ENCODE data around the gene PLCB3. TPM values are rescaled to one million over a fixed set of nuclear protein-coding genes. Genes with fewer than 3 reads are reported as not detected.

Gene PLCB3
- polyA plus RNA-seq, 1 experiment: 30.2 TPM

DNA sequence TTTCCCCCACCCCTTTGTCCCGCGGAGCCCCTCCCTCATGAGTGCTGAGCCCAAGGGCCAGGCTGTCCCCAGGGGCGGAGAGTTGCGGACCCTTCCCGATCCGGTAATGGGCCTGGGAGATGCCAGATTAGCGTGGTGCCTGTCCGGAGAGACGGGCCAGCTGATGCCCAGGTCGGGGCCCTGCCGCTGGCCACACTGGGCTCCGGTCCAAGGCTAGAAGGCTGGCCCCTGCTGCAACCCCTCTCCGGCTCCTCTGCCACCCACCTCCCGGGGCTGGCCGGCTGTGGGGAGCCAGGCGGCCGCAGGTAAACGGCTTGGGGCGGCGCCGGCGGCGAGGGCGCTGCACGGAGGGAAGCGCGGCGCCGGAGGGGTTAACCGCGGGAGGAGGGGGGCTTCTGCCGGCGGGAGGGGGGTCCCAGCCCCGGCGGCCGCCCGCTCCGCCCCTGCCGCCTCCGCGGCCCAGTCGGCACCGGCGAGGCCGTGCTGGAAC is 40.0 kb downstream of the PLCB3 start, which contains the start of gene KCNK4:
Gene KCNK4 (plus strand): TSS at position 41 of the 490 bp plus-strand sequence. CDS start 1,717 bp downstream, outside the sequence.
- Histone ChIP-seq H3K4me3 (ENCODE audit: low read depth, low read length) (peak within 1 kb of the TSS; percentile 20), H3K36me3 (ENCODE audit: control insufficient read depth, insufficient read depth, low read length) (no peaks in the 10 kb centered on the region), H3K27me3 (ENCODE audit: control insufficient read depth, insufficient read depth, low read length) (peaks cover 30% of the 10 kb centered on the region)
- DNase-seq (ENCODE audit: low read depth): no peak
- CTCF ChIA-PET: interaction anchor here (9.2 kb wide), 1 partner anchor 11 kb away, joined by 88 read pairs; the partner anchor contains the start of gene CATSPERZ
- POLR2A ChIA-PET: no interaction called here
- TF ChIP-seq, protein P1, sequence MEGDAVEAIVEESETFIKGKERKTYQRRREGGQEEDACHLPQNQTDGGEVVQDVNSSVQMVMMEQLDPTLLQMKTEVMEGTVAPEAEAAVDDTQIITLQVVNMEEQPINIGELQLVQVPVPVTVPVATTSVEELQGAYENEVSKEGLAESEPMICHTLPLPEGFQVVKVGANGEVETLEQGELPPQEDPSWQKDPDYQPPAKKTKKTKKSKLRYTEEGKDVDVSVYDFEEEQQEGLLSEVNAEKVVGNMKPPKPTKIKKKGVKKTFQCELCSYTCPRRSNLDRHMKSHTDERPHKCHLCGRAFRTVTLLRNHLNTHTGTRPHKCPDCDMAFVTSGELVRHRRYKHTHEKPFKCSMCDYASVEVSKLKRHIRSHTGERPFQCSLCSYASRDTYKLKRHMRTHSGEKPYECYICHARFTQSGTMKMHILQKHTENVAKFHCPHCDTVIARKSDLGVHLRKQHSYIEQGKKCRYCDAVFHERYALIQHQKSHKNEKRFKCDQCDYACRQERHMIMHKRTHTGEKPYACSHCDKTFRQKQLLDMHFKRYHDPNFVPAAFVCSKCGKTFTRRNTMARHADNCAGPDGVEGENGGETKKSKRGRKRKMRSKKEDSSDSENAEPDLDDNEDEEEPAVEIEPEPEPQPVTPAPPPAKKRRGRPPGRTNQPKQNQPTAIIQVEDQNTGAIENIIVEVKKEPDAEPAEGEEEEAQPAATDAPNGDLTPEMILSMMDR (IDR thresholded peaks at IDR 0.05; ENCODE audit: insufficient read depth, low read depth, low read length): no peak

DNA sequence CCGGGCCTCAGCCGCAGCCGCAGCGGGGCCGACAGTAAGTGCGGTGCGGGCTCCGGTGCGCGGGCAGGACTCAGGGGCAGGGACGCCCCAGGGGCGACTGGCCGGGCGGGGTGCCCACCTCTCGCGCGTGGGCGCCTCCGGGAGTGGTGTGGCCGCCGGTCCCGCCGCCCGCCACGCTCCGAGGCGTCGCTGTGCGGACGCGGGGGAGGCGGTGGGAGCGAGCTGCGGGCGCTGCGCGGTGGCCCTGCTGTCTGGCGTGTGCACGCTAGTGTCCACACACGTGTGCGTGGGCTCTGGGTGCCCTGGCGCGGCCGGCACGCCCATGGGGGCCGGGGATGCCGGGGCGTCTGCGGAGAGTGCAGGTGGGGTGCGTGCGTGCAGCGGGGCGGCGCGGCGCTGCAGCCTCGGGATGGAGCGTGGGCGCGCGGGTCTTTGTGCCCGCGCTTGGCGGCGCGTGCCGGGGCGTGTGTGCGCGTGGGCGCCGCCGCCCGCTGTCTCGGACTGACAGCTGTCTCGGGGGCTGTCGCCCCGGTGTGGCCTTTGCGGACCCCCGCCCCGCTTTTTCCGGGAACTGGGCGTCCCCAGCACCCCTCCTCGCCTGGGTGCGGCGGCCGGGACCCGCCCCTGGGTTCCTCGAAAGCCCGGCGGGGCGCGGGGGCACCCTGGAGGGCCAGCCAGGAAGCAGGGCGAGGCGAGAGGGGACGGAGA is 40.6 kb downstream of the PLCB3 start:
- peaks cover 36% of the 10 kb centered on the region for H3K27me3 ChIP-seq (ENCODE audit: control insufficient read depth, insufficient read depth, low read length)
- H3K36me3 ChIP-seq (ENCODE audit: control insufficient read depth, insufficient read depth, low read length): no peaks in the 10 kb centered on the region
- ChIA-PET CTCF (interaction anchor here (1.1 to 9.2 kb wide), 3 partner anchors 9 to 13 kb away, joined by 5 to 88 read pairs (median 11); partner anchors contain the start of gene CATSPERZ), POLR2A (no interaction called here)
- peak overlapping the region; percentile 20 for H3K4me3 ChIP-seq (ENCODE audit: low read depth, low read length)
- TF ChIP-seq, protein P1 (IDR thresholded peaks at IDR 0.05; ENCODE audit: insufficient read depth, low read depth, low read length): no peak
- no peak for DNase-seq (ENCODE audit: low read depth)

DNA sequence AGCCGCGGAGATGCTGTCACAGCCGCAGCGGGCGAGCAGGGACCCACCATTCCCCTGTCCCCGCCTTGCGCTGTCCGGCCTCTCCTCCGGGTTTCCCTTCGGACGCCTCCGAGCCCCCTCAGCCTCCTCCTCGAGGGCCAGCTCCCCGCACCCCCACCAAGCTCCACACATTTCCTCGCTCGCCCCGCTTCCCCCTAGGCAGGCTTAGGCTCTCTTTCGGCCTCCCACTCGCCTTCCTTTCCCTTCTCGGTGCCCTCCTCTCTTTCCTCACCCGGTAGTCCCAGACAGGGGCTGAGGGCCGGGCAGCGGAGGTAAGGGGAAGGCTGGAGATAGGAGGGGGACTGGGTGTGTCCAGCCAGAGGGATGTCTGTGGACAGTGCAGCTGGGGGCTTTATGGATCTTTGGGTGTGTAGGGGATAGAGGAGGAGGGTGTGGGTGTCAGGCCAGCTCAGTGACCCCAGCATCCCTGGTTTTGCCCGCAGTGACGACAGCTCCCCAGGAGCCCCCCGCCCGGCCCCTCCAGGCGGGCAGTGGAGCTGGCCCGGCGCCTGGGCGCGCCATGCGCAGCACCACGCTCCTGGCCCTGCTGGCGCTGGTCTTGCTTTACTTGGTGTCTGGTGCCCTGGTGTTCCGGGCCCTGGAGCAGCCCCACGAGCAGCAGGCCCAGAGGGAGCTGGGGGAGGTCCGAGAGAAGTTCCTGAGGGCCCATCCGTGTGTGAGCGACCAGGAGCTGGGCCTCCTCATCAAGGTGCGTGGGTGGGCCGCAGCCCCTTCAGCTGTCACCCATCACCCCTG is 41.3 kb downstream of the PLCB3 start:
- peaks cover 42% of the 10 kb centered on the region for H3K27me3 ChIP-seq (ENCODE audit: control insufficient read depth, insufficient read depth, low read length)
- CTCF ChIA-PET: interaction anchor here (1.1 to 1.5 kb wide), 2 partner anchors 8 to 12 kb away, joined by 5 to 11 read pairs; no protein-coding TSS in a partner anchor

DNA sequence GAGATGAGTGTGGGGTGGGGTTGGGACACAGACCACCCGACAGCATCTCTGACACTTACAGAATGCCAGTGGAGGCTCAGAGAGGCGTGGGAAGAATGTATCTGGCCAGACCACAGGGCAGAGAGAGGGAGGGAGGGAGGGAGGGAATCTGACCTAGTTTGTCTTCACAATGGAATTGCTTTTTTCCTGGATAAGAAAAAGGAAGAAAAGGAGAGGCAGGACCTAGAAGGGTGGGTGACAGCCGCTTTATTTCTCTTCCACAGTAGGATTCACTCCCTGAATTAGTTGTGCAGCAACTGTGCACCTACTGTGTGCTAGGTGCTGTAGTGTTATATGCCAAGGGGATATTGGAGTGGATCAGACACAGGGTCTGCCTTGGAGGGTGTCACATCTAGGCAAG is 43.4 kb downstream of the PLCB3 start:
- POLR2A ChIA-PET: no interaction called here
- Histone ChIP-seq H3K36me3 (ENCODE audit: control insufficient read depth, insufficient read depth, low read length) (no peaks in the 10 kb centered on the region), H3K4me3 (ENCODE audit: low read depth, low read length) (no peak overlapping the region), H3K27me3 (ENCODE audit: control insufficient read depth, insufficient read depth, low read length) (peaks cover 51% of the 10 kb centered on the region)
- CTCF ChIA-PET: interaction anchor here (0.7 kb wide), 2 partner anchors 91 to 425 kb away, joined by 4 read pairs; no protein-coding TSS in a partner anchor
- no peak for DNase-seq (ENCODE audit: low read depth)
- TF ChIP-seq, protein P1 (IDR thresholded peaks at IDR 0.05; ENCODE audit: insufficient read depth, low read depth, low read length): no peak

More for the DNA sequence above, 41.3 kb downstream of the PLCB3 start:
- DNase-seq (ENCODE audit: low read depth): no peak
- H3K36me3 ChIP-seq (ENCODE audit: control insufficient read depth, insufficient read depth, low read length): no peaks in the 10 kb centered on the region
- peak overlapping the region; percentile 20; the same call in 1 of the 2 replicates for H3K4me3 ChIP-seq (ENCODE audit: low read depth, low read length)
- TF ChIP-seq, protein P1 (IDR thresholded peaks at IDR 0.05; ENCODE audit: insufficient read depth, low read depth, low read length): no peak
- POLR2A ChIA-PET: no interaction called here

DNA sequence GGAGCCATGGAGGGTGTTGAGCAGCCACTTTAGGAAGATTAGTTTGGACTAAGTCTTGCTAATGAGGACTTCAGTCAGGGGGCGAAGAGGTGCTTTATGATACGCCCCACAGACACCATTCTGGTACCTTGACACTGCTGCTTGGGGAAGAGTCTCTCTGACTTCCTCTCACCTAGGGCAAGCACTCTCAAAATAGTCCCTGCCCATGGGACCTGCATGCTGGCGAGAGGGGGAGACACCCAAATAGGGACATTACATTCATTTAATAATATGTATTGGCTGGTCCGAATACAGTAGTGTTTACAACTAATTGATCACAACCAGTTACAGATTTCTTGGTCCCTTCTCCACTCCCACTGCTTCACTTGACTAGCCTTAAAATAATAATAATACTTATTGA is 44.4 kb downstream of the PLCB3 start:
- ChIA-PET POLR2A (no interaction called here), CTCF (interaction anchor here (0.7 to 1.8 kb wide), 2 partner anchors 9 to 92 kb away, joined by 4 to 8 read pairs; no protein-coding TSS in a partner anchor)
- TF ChIP-seq, protein P1 (IDR thresholded peaks at IDR 0.05; ENCODE audit: insufficient read depth, low read depth, low read length): no peak
- Histone ChIP-seq H3K27me3 (ENCODE audit: control insufficient read depth, insufficient read depth, low read length) (peaks cover 52% of the 10 kb centered on the region), H3K4me3 (ENCODE audit: low read depth, low read length) (no peak overlapping the region), H3K36me3 (ENCODE audit: control insufficient read depth, insufficient read depth, low read length) (no peaks in the 10 kb centered on the region)
- DNase-seq (ENCODE audit: low read depth): no peak
